HEK293 (cell line): ENCODE results near the gene SBSN.

Experiments used
- CTCF ChIA-PET: fragments of 350-600 bp; formaldehyde crosslinking; extraction: SDS; loops from one replicate; lab custom pipeline; 2021; ENCODE audit warnings: antibody characterized with exemption; lab: Yijun Ruan, JAX
- POLR2A ChIA-PET: fragments of 300-600 bp; formaldehyde crosslinking; extraction: SDS; loops from one replicate; lab custom pipeline; 2020; ENCODE audit warnings: antibody characterized with exemption, inconsistent platforms; lab: Yijun Ruan, JAX
- H3K27ac ChIP-seq: fragments of 200-500 bp; sonication (Bioruptor generic); 2 replicates; pipeline ENCODE4 v1.5.1; 2014; ENCODE audit warnings: low read depth, low read length, control low read depth, inconsistent platforms; ENCODE audit errors: extremely low read depth
- H3K36me3 ChIP-seq, 2 experiments: fragments of 200-500 bp in 1 of 2; sonication (Bioruptor generic) in 1 of 2; 1 replicate in 1 of 2; 2 replicates in 1 of 2; pipeline ENCODE4 v1.5.1; 2014 to 2017; ENCODE audit warnings: inconsistent platforms in 2 of 2, low read length in 2 of 2; ENCODE audit not compliant: control insufficient read depth in 2 of 2, insufficient read depth in 1 of 2
- H3K4me1 ChIP-seq: fragments of 200-500 bp; sonication (Bioruptor generic); 2 replicates; pipeline ENCODE4 v1.5.1; 2014; ENCODE audit warnings: mild to moderate bottlenecking, low read length, inconsistent platforms; ENCODE audit not compliant: control insufficient read depth, insufficient read depth
- H3K4me3 ChIP-seq: 2 replicates; pipeline ENCODE4 v1.5.1; 2011; ENCODE audit warnings: low read depth, mild to moderate bottlenecking, control low read depth, low read length, moderate library complexity
- H3K9me3 ChIP-seq: fragments of 200-500 bp; sonication (Bioruptor generic); 2 replicates; pipeline ENCODE4 v1.5.1; 2014; ENCODE audit warnings: low read depth, low read length, inconsistent platforms; ENCODE audit not compliant: control insufficient read depth, insufficient read depth
- EGR2 ChIP-seq: fragments of 450-650 bp; formaldehyde crosslinking; IDR thresholded peaks from 2 replicates; pipeline ENCODE4 v1.5.1; 2016; ENCODE audit warnings: low read depth, missing biosample characterization, missing genetic modification characterization
- ZBTB48 ChIP-seq: fragments of 450-650 bp; formaldehyde crosslinking; IDR thresholded peaks from 2 replicates; pipeline ENCODE4 v1.5.1; 2016; ENCODE audit warnings: missing biosample characterization, missing genetic modification characterization
- ZBTB7A ChIP-seq: fragments of 450-650 bp; formaldehyde crosslinking; IDR thresholded peaks from 2 replicates; pipeline ENCODE4 v1.5.1; 2016; ENCODE audit warnings: low read depth, missing biosample characterization, missing genetic modification characterization
- ZFHX2 ChIP-seq: fragments of 450-650 bp; formaldehyde crosslinking; conservative IDR thresholded peaks from 2 replicates; pipeline ENCODE4 v1.5.1; 2016; ENCODE audit warnings: missing biosample characterization, missing genetic modification characterization
- ZNF174 ChIP-seq: fragments of 450-650 bp; formaldehyde crosslinking; IDR thresholded peaks from 2 replicates; pipeline ENCODE4 v1.5.0; 2017; ENCODE audit warnings: missing biosample characterization, mild to moderate bottlenecking, missing genetic modification characterization
- ZNF324 ChIP-seq: fragments of 450-650 bp; formaldehyde crosslinking; IDR thresholded peaks from 2 replicates; pipeline ENCODE4 v1.5.1; 2016; ENCODE audit warnings: missing biosample characterization, missing genetic modification characterization
- ZNF510 ChIP-seq: fragments of 450-650 bp; formaldehyde crosslinking; IDR thresholded peaks from 2 replicates; pipeline ENCODE4 v1.5.1; 2018; ENCODE audit warnings: mild to moderate bottlenecking, missing genetic modification characterization, missing biosample characterization; ENCODE audit not compliant: insufficient replicate concordance
- ZNF521 ChIP-seq: fragments of 450-650 bp; formaldehyde crosslinking; IDR thresholded peaks from 2 replicates; pipeline ENCODE4 v1.5.1; 2017; ENCODE audit warnings: missing biosample characterization, mild to moderate bottlenecking, missing genetic modification characterization
- ZNF621 ChIP-seq: fragments of 450-650 bp; formaldehyde crosslinking; IDR thresholded peaks from 2 replicates; pipeline ENCODE4 v1.5.1; 2017; ENCODE audit warnings: missing biosample characterization, missing genetic modification characterization
- ZSCAN23 ChIP-seq: fragments of 450-650 bp; formaldehyde crosslinking; IDR thresholded peaks from 2 replicates; pipeline ENCODE4 v1.5.1; 2016; ENCODE audit warnings: missing biosample characterization, missing genetic modification characterization
- TF ChIP-seq, protein P1 (sequence below): fragments of 450-650 bp; formaldehyde crosslinking; IDR thresholded peaks from 2 replicates; pipeline ENCODE4 v1.5.0; 2017; ENCODE audit warnings: missing biosample characterization, missing genetic modification characterization, borderline replicate concordance
- TF ChIP-seq, protein P2 (sequence below): fragments of 450-650 bp; formaldehyde crosslinking; IDR thresholded peaks from 2 replicates; pipeline ENCODE4 v1.5.1; 2016; ENCODE audit warnings: missing biosample characterization, missing genetic modification characterization
- TF ChIP-seq, protein P3 (sequence below): fragments of 450-650 bp; formaldehyde crosslinking; conservative IDR thresholded peaks from 2 replicates; pipeline ENCODE4 v1.5.1; 2016; ENCODE audit warnings: low read depth, missing biosample characterization, missing genetic modification characterization
- TF ChIP-seq, protein P4 (sequence below): fragments of 450-650 bp; formaldehyde crosslinking; IDR thresholded peaks from 2 replicates; pipeline ENCODE4 v1.5.1; 2016; ENCODE audit warnings: missing biosample characterization, missing genetic modification characterization
- TF ChIP-seq, protein P5 (sequence below): fragments of 450-650 bp; formaldehyde crosslinking; IDR thresholded peaks from 2 replicates; pipeline ENCODE4 v1.5.1; 2016; ENCODE audit warnings: missing biosample characterization, missing genetic modification characterization

The SBSN gene

DNA sequence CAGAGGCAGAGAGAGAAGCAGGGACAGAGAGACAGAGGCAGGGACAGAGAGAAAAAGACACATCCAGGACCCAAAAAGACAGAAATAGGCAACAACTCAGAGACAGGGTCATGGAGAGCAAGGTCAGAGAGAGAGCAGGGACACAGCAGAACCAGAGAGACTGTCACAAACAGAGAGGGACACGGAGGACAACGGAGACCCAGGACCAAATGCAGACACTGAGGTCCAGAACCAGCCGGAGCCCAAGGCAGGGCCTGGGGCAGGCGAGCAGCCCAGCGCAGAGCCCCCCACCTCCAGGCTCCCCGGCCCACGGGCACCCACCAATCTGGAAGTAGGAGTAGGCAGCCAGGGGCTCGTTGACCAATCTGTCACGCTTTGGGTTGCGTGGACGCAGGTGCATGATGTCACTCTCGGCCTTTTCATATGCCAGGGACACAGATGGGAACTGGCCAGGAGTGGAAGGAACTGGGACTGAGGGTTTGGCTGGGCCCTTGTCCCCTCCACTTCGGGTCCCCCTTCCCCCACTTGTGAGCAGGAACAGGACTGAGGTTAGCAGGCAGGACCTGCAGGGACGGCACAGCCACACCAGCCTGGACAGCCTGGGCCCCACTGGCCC, 25.4 kb upstream of the SBSN start:
- Histone ChIP-seq H3K27ac (no peak overlapping the region), H3K4me3 (no peak overlapping the region), H3K9me3 (no peaks in the 10 kb centered on the region), H3K4me1 (peaks cover 6% of the 10 kb centered on the region), H3K36me3 (peaks cover 10 to 15% of the 10 kb centered on the region in 2 experiments; a peak in 2 of 3 replicates)
- POLR2A ChIA-PET: interaction anchor here (0.6 kb wide), 1 partner anchor 49 kb away, joined by 3 read pairs; no protein-coding TSS in a partner anchor
- peak; percentile 3; the same call in 1 of the 2 replicates for TF ChIP-seq ZFHX2 (tag by site-specific recombination)
- TF ChIP-seq ZNF621: no peak
- TF ChIP-seq ZNF174 (tag by site-specific recombination): no peak
- 0 out of 2 replicates have a peak, but pooled peaks have one; percentile 12 for TF ChIP-seq ZBTB48 (tag by site-specific recombination)
- no peak for TF ChIP-seq ZNF521 (tag by site-specific recombination)
- TF ChIP-seq, protein P1, sequence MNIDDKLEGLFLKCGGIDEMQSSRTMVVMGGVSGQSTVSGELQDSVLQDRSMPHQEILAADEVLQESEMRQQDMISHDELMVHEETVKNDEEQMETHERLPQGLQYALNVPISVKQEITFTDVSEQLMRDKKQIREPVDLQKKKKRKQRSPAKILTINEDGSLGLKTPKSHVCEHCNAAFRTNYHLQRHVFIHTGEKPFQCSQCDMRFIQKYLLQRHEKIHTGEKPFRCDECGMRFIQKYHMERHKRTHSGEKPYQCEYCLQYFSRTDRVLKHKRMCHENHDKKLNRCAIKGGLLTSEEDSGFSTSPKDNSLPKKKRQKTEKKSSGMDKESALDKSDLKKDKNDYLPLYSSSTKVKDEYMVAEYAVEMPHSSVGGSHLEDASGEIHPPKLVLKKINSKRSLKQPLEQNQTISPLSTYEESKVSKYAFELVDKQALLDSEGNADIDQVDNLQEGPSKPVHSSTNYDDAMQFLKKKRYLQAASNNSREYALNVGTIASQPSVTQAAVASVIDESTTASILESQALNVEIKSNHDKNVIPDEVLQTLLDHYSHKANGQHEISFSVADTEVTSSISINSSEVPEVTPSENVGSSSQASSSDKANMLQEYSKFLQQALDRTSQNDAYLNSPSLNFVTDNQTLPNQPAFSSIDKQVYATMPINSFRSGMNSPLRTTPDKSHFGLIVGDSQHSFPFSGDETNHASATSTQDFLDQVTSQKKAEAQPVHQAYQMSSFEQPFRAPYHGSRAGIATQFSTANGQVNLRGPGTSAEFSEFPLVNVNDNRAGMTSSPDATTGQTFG (tag by site-specific recombination): peak; percentile 14; the same call in 1 of the 2 replicates
- TF ChIP-seq, protein P2, sequence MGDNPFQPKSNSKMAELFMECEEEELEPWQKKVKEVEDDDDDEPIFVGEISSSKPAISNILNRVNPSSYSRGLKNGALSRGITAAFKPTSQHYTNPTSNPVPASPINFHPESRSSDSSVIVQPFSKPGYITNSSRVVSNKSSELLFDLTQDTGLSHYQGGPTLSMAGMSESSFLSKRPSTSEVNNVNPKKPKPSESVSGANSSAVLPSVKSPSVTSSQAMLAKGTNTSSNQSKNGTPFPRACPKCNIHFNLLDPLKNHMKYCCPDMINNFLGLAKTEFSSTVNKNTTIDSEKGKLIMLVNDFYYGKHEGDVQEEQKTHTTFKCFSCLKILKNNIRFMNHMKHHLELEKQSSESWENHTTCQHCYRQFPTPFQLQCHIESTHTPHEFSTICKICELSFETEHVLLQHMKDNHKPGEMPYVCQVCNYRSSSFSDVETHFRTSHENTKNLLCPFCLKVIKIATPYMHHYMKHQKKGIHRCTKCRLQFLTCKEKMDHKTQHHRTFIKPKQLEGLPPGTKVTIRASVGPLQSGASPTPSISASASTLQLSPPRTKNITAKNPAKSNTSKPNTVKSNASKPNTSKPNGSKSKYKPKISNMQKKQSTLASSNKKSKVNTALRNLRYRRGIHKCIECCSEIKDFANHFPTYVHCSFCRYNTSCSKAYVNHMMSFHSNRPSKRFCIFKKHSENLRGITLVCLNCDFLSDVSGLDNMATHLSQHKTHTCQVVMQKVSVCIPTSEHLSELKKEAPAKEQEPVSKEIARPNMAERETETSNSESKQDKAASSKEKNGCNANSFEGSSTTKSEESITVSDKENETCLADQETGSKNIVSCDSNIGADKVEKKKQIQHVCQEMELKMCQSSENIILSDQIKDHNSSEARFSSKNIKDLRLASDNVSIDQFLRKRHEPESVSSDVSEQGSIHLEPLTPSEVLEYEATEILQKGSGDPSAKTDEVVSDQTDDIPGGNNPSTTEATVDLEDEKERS (tag by site-specific recombination): no peak
- TF ChIP-seq, protein P3, sequence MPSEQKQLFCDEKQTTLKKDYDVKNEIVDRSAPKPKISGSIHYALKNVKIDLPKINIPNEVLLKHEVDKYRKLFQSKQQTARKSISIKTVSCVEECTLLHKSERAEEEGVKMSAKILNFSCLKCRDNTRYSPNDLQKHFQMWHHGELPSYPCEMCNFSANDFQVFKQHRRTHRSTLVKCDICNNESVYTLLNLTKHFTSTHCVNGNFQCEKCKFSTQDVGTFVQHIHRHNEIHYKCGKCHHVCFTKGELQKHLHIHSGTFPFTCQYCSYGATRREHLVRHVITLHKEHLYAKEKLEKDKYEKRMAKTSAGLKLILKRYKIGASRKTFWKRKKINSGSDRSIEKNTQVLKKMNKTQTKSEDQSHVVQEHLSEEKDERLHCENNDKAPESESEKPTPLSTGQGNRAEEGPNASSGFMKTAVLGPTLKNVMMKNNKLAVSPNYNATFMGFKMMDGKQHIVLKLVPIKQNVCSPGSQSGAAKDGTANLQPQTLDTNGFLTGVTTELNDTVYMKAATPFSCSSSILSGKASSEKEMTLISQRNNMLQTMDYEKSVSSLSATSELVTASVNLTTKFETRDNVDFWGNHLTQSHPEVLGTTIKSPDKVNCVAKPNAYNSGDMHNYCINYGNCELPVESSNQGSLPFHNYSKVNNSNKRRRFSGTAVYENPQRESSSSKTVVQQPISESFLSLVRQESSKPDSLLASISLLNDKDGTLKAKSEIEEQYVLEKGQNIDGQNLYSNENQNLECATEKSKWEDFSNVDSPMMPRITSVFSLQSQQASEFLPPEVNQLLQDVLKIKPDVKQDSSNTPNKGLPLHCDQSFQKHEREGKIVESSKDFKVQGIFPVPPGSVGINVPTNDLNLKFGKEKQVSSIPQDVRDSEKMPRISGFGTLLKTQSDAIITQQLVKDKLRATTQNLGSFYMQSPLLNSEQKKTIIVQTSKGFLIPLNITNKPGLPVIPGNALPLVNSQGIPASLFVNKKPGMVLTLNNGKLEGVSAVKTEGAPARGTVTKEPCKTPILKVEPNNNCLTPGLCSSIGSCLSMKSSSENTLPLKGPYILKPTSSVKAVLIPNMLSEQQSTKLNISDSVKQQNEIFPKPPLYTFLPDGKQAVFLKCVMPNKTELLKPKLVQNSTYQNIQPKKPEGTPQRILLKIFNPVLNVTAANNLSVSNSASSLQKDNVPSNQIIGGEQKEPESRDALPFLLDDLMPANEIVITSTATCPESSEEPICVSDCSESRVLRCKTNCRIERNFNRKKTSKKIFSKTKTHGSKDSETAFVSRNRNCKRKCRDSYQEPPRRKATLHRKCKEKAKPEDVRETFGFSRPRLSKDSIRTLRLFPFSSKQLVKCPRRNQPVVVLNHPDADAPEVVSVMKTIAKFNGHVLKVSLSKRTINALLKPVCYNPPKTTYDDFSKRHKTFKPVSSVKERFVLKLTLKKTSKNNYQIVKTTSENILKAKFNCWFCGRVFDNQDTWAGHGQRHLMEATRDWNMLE: no peak
- peak; percentile 28; the same call in 1 of the 2 replicates for TF ChIP-seq ZBTB7A (tag by site-specific recombination)
- CTCF ChIA-PET: interaction anchor here (0.7 kb wide), 1 partner anchor 155 kb away, joined by 3 read pairs; no protein-coding TSS in a partner anchor

DNA sequence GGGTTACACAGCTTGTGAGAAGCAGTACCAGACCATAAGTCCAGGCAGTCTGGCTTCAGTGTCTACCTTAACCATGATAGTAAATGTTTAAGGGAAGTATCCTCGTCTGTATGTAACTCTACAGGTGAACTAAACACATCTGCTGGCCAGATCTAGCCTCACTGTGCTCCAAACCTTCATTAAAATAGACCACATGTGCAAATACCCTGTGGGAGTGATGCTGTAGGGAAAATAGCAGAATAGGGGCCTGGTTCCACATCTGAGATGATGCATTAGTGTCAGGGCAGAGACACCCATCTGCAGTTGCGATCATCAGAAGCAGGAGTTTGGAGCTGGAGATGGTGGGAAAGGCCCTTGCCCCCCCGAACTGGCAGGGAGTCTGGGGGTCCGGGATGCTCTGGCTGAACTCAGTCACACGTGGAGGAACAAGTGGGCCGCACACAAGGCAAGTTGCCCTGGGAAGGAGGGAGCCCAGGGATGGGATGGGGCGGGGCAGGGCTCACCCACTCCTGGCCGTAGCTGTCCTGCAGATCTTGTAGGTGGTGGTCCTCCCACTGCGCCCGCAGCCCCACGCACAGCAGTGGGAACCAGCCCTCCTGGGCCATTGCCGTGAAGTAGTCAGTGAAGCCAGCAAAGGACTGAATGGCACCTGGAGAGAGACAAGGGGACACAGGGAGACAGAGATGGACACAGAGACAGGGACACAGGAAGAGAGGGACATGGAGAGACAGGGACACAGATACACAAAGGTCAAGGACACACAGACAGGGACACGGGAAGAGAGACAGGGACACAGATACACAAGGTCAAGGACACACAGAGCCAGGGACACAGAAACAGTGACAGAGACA, 24.6 kb upstream of the SBSN start:
- ChIA-PET POLR2A (interaction anchor here (1.2 kb wide), 1 partner anchor 91 kb away, joined by 4 read pairs; no protein-coding TSS in a partner anchor), CTCF (interaction anchor here (0.7 to 1.6 kb wide), 3 partner anchors 39 to 90 kb away, joined by 3 to 9 read pairs (median 6); no protein-coding TSS in a partner anchor)
- no peak overlapping the region for H3K4me3 ChIP-seq
- no peaks in the 10 kb centered on the region for H3K9me3 ChIP-seq
- no peak overlapping the region for H3K27ac ChIP-seq
- no peaks in the 10 kb centered on the region for H3K4me1 ChIP-seq
- peaks cover 12 to 23% of the 10 kb centered on the region in 2 experiments; a peak in 2 of 3 replicates for H3K36me3 ChIP-seq
- TF ChIP-seq ZSCAN23 (tag by site-specific recombination) (no peak), ZNF510 (no peak), ZNF324 (tag by site-specific recombination) (no peak), EGR2 (tag by site-specific recombination) (peak; percentile 90)
- TF ChIP-seq, protein P4, sequence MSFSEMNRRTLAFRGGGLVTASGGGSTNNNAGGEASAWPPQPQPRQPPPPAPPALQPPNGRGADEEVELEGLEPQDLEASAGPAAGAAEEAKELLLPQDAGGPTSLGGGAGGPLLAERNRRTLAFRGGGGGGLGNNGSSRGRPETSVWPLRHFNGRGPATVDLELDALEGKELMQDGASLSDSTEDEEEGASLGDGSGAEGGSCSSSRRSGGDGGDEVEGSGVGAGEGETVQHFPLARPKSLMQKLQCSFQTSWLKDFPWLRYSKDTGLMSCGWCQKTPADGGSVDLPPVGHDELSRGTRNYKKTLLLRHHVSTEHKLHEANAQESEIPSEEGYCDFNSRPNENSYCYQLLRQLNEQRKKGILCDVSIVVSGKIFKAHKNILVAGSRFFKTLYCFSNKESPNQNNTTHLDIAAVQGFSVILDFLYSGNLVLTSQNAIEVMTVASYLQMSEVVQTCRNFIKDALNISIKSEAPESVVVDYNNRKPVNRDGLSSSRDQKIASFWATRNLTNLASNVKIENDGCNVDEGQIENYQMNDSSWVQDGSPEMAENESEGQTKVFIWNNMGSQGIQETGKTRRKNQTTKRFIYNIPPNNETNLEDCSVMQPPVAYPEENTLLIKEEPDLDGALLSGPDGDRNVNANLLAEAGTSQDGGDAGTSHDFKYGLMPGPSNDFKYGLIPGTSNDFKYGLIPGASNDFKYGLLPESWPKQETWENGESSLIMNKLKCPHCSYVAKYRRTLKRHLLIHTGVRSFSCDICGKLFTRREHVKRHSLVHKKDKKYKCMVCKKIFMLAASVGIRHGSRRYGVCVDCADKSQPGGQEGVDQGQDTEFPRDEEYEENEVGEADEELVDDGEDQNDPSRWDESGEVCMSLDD (tag by site-specific recombination): no peak
- TF ChIP-seq, protein P5, sequence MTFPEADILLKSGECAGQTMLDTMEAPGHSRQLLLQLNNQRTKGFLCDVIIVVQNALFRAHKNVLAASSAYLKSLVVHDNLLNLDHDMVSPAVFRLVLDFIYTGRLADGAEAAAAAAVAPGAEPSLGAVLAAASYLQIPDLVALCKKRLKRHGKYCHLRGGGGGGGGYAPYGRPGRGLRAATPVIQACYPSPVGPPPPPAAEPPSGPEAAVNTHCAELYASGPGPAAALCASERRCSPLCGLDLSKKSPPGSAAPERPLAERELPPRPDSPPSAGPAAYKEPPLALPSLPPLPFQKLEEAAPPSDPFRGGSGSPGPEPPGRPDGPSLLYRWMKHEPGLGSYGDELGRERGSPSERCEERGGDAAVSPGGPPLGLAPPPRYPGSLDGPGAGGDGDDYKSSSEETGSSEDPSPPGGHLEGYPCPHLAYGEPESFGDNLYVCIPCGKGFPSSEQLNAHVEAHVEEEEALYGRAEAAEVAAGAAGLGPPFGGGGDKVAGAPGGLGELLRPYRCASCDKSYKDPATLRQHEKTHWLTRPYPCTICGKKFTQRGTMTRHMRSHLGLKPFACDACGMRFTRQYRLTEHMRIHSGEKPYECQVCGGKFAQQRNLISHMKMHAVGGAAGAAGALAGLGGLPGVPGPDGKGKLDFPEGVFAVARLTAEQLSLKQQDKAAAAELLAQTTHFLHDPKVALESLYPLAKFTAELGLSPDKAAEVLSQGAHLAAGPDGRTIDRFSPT (tag by site-specific recombination): no peak
